GM18909 (cell line): ENCODE measurements around the gene ASIC4.

Experiments
- ATAC-seq: cut with Tn5 transposase; IDR thresholded peaks from one replicate; pipeline ENCODE4 v1.9.1; 2021; ENCODE audit warnings: mild to moderate bottlenecking; ENCODE audit not compliant: unreplicated experiment, poor library complexity

Gene ASIC4

GRCh38 chr2:219478916-219479315, 35.4 kb upstream of the ASIC4 start:
- no peak for ATAC-seq

GRCh38 chr2:219480004-219480403, 34.3 kb upstream of the ASIC4 start:
- ATAC-seq: no peak

GRCh38 chr2:219482674-219483405, 31.4 kb upstream of the ASIC4 start:
- no peak for ATAC-seq

GRCh38 chr2:219483451-219484342, 30.6 kb upstream of the ASIC4 start:
- ATAC-seq: no peak

GRCh38 chr2:219484343-219485200, 29.7 kb upstream of the ASIC4 start:
- no peak for ATAC-seq

- ATAC-seq: no peak
Observed at GRCh38 chr2:219485201-219485580, 29.1 kb upstream of the ASIC4 start.

GRCh38 chr2:219486380-219486959, 27.8 kb upstream of the ASIC4 start:
- no peak for ATAC-seq

GRCh38 chr2:219488149-219488843, 26.0 kb upstream of the ASIC4 start:
- ATAC-seq: no peak

- ATAC-seq: no peak
Observed at GRCh38 chr2:219488844-219489194, 25.5 kb upstream of the ASIC4 start.

GRCh38 chr2:219489315-219489714, 25.0 kb upstream of the ASIC4 start:
- ATAC-seq: no peak

- no peak for ATAC-seq
Observed at GRCh38 chr2:219490186-219490585, 24.1 kb upstream of the ASIC4 start.

GRCh38 chr2:219490600-219491130, 23.6 kb upstream of the ASIC4 start:
- no peak for ATAC-seq

GRCh38 chr2:219491278-219491963, 22.9 kb upstream of the ASIC4 start:
- ATAC-seq: no peak

GRCh38 chr2:219492575-219492974, 21.7 kb upstream of the ASIC4 start:
- ATAC-seq: no peak

GRCh38 chr2:219493086-219493485, 21.2 kb upstream of the ASIC4 start:
- no peak for ATAC-seq

- no peak for ATAC-seq
Observed at GRCh38 chr2:219494952-219495530, 19.2 kb upstream of the ASIC4 start.

- ATAC-seq: peak; percentile 26
Observed at GRCh38 chr2:219495531-219496122, 18.7 kb upstream of the ASIC4 start.

- no peak for ATAC-seq
Observed at GRCh38 chr2:219496247-219496824, 17.9 kb upstream of the ASIC4 start.
